ENCODE measurements around the gene IL22RA1.

DNA sequence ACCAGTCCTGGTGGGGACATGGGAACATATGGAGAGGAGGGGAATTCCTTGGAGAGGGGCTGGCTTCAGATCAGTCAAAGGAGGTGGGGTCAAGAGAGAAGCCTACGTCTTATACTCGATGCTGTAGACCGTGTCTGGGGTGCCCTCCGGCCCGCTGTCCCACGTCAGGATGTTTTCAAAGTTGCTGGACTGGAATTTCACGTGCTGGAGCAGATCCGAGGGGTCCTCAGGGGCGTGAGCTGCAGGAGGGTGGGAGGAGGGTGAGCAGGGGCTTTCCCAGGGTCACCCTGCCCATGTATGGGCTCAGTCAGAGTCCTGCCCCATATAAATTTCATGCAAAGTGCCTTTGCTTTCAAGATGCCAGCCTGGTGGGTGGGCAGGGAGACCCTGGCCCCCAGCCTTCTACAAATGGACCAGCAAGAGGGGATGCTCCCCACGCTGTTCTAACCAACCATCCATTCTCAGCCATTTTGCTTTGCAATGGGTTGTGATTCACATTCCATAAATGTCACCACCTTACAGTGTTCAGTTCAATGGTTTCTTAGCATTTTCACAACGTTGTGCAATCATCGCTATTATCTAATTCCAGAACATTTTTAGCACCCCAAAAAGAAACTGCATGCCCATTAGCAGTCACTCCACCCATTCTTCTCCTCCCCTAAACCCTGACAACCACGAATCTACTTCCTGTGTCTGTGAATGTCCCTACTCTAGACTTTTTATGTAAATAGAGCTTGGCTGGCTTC lies 4.3 kb downstream of the IL22RA1 start:
- TF ChIP-seq, protein P1, sequence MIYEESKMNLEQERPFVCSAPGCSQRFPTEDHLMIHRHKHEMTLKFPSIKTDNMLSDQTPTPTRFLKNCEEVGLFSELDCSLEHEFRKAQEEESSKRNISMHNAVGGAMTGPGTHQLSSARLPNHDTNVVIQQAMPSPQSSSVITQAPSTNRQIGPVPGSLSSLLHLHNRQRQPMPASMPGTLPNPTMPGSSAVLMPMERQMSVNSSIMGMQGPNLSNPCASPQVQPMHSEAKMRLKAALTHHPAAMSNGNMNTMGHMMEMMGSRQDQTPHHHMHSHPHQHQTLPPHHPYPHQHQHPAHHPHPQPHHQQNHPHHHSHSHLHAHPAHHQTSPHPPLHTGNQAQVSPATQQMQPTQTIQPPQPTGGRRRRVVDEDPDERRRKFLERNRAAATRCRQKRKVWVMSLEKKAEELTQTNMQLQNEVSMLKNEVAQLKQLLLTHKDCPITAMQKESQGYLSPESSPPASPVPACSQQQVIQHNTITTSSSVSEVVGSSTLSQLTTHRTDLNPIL (CRISPR knock-in tag; IDR thresholded peaks at IDR 0.05; ENCODE audit: low read depth), result no peak
- TF ChIP-seq ZNF70 (CRISPR knock-in tag; IDR thresholded peaks at IDR 0.05) (no peak), ZFP3 (CRISPR knock-in tag; IDR thresholded peaks at IDR 0.05) (no peak), ISL1 (CRISPR knock-in tag; IDR thresholded peaks at IDR 0.05) (no peak), TCF4 (CRISPR knock-in tag; IDR thresholded peaks at IDR 0.05; ENCODE audit: borderline replicate concordance) (no peak), ZFP30 (CRISPR knock-in tag; IDR thresholded peaks at IDR 0.05) (no peak), RARB (CRISPR knock-in tag; IDR thresholded peaks at IDR 0.05) (no peak), ZNF565 (CRISPR knock-in tag; conservative IDR thresholded peaks at IDR 0.05; ENCODE audit: low read depth) (no peak), GLIS3 (CRISPR knock-in tag; IDR thresholded peaks at IDR 0.05) (no peak), OSR1 (CRISPR knock-in tag; IDR thresholded peaks at IDR 0.05) (no peak)
- TF ChIP-seq, protein P2, sequence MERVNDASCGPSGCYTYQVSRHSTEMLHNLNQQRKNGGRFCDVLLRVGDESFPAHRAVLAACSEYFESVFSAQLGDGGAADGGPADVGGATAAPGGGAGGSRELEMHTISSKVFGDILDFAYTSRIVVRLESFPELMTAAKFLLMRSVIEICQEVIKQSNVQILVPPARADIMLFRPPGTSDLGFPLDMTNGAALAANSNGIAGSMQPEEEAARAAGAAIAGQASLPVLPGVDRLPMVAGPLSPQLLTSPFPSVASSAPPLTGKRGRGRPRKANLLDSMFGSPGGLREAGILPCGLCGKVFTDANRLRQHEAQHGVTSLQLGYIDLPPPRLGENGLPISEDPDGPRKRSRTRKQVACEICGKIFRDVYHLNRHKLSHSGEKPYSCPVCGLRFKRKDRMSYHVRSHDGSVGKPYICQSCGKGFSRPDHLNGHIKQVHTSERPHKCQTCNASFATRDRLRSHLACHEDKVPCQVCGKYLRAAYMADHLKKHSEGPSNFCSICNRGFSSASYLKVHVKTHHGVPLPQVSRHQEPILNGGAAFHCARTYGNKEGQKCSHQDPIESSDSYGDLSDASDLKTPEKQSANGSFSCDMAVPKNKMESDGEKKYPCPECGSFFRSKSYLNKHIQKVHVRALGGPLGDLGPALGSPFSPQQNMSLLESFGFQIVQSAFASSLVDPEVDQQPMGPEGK (CRISPR knock-in tag; IDR thresholded peaks at IDR 0.05; ENCODE audit: borderline replicate concordance), result no peak
- TF ChIP-seq, protein P3, sequence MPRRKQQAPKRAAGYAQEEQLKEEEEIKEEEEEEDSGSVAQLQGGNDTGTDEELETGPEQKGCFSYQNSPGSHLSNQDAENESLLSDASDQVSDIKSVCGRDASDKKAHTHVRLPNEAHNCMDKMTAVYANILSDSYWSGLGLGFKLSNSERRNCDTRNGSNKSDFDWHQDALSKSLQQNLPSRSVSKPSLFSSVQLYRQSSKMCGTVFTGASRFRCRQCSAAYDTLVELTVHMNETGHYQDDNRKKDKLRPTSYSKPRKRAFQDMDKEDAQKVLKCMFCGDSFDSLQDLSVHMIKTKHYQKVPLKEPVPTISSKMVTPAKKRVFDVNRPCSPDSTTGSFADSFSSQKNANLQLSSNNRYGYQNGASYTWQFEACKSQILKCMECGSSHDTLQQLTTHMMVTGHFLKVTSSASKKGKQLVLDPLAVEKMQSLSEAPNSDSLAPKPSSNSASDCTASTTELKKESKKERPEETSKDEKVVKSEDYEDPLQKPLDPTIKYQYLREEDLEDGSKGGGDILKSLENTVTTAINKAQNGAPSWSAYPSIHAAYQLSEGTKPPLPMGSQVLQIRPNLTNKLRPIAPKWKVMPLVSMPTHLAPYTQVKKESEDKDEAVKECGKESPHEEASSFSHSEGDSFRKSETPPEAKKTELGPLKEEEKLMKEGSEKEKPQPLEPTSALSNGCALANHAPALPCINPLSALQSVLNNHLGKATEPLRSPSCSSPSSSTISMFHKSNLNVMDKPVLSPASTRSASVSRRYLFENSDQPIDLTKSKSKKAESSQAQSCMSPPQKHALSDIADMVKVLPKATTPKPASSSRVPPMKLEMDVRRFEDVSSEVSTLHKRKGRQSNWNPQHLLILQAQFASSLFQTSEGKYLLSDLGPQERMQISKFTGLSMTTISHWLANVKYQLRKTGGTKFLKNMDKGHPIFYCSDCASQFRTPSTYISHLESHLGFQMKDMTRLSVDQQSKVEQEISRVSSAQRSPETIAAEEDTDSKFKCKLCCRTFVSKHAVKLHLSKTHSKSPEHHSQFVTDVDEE (CRISPR knock-in tag; IDR thresholded peaks at IDR 0.05), result no peak
- TF ChIP-seq, protein P4, sequence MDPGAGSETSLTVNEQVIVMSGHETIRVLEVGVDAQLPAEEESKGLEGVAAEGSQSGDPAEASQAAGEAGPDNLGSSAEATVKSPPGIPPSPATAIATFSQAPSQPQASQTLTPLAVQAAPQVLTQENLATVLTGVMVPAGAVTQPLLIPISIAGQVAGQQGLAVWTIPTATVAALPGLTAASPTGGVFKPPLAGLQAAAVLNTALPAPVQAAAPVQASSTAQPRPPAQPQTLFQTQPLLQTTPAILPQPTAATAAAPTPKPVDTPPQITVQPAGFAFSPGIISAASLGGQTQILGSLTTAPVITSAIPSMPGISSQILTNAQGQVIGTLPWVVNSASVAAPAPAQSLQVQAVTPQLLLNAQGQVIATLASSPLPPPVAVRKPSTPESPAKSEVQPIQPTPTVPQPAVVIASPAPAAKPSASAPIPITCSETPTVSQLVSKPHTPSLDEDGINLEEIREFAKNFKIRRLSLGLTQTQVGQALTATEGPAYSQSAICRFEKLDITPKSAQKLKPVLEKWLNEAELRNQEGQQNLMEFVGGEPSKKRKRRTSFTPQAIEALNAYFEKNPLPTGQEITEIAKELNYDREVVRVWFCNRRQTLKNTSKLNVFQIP (CRISPR knock-in tag; IDR thresholded peaks at IDR 0.05; ENCODE audit: borderline replicate concordance, low read depth), result no peak

Measured in SK-N-SH treated with all-trans-retinoic acid at 6 μM for 48 hours (cell line).